PC-9 (cell line): ENCODE data around the gene ATP11A. TPM values are rescaled to one million over a fixed set of nuclear protein-coding genes. Genes with fewer than 3 reads are reported as not detected.

Experiments used
- BruUV-seq: library from RNA; stranded (reverse); fragments of 400-500 nt; replicated peaks from 2 replicates; lab custom pipeline; 2021; lab: Mats Ljungman, UMichigan
- CTCF ChIA-PET: fragments of 300-600 bp; sonication (Branson Sonifier 250); formaldehyde crosslinking; loops from one replicate; lab custom pipeline; 2022; ENCODE audit warnings: antibody characterized with exemption; lab: Charles Lee
- POLR2A ChIA-PET: fragments of 300-600 bp; sonication (Branson Sonifier 250); formaldehyde crosslinking; loops from one replicate; lab custom pipeline; 2022; ENCODE audit warnings: antibody characterized with exemption; ENCODE audit not compliant: unreplicated experiment; lab: Charles Lee
- DNase-seq, 2 experiments: peaks; one replicate each; pipeline versions ENCODE4 v3.0.0 to v3.0.0-alpha.2; 2015 to 2022; ENCODE audit warnings: mixed read lengths in 1 of 2
- H2AFZ ChIP-seq: fragments of 200-600 bp; sonication (generic); 2 replicates; pipeline ENCODE4 v1.8.1; 2017; ENCODE audit warnings: antibody characterized with exemption
- H3F3A ChIP-seq: fragments of 200-600 bp; sonication (generic); 2 replicates; pipeline ENCODE4 v1.8.1; 2017; ENCODE audit warnings: antibody characterized with exemption, mild to moderate bottlenecking, low read depth; ENCODE audit not compliant: insufficient read depth
- H3K27ac ChIP-seq: fragments of 200-600 bp; sonication (generic); 2 replicates; pipeline ENCODE4 v1.6.1; 2016; ENCODE audit warnings: mixed run types
- H3K27me3 ChIP-seq: fragments of 200-600 bp; sonication (generic); 2 replicates; pipeline ENCODE4 v1.6.1; 2016; ENCODE audit warnings: low read depth, mixed run types; ENCODE audit not compliant: insufficient read depth
- H3K36me3 ChIP-seq: fragments of 200-600 bp; sonication (generic); 2 replicates; pipeline ENCODE4 v1.6.1; 2016; ENCODE audit warnings: low read depth, mixed run types
- H3K4me1 ChIP-seq: fragments of 200-600 bp; sonication (generic); replicated peaks from 2 replicates; pipeline ENCODE4 v1.6.1; 2016; ENCODE audit warnings: mixed run types; ENCODE audit not compliant: insufficient read depth
- H3K4me2 ChIP-seq: fragments of 200-600 bp; sonication (generic); 2 replicates; pipeline ENCODE4 v1.6.1; 2017; ENCODE audit warnings: mixed run types
- H3K4me3 ChIP-seq: fragments of 200-600 bp; sonication (generic); 2 replicates; pipeline ENCODE4 v1.6.1; 2016; ENCODE audit warnings: mixed run types
- H3K79me2 ChIP-seq: fragments of 200-600 bp; sonication (generic); 2 replicates; pipeline ENCODE4 v1.6.1; 2017; ENCODE audit warnings: low read depth, mixed run types
- H3K9me2 ChIP-seq: fragments of 200-600 bp; sonication (generic); 2 replicates; pipeline ENCODE4 v1.8.1; 2017; ENCODE audit warnings: mild to moderate bottlenecking; ENCODE audit not compliant: insufficient read depth
- H3K9me3 ChIP-seq: fragments of 200-600 bp; sonication (generic); 2 replicates; pipeline ENCODE4 v1.8.1; 2016; ENCODE audit warnings: low read depth; ENCODE audit not compliant: insufficient read depth
- H4K20me1 ChIP-seq: fragments of 200-600 bp; sonication (generic); 2 replicates; pipeline ENCODE4 v1.8.1; 2017; ENCODE audit not compliant: insufficient read depth
- EZH2 ChIP-seq: fragments of 200-600 bp; sonication (generic); IDR thresholded peaks from 2 replicates; pipeline ENCODE4 v1.8.0; 2017; ENCODE audit warnings: antibody characterized with exemption, low read depth
- intact Hi-C: fragments of 100-400 bp; cut with micrococcal nuclease; formaldehyde crosslinking; loops from one replicate; pipeline ENCODE4 v1.10.0; 2022; ENCODE audit not compliant: unreplicated experiment
- total RNA-seq: library from RNA; stranded (reverse); gene quantifications from 2 replicates; pipeline ENCODE4 v1.2.3, GENCODE V29; 2021
- TF ChIP-seq, protein P1 (sequence below): fragments of 200-600 bp; sonication (generic); conservative IDR thresholded peaks from 2 replicates; pipeline ENCODE4 v1.6.1; 2017; ENCODE audit warnings: mixed run types, antibody characterized with exemption, mild to moderate bottlenecking, moderate library complexity

The ATP11A gene
- total RNA-seq, 1 experiment from 2014 or later: 92.2 TPM

DNA sequence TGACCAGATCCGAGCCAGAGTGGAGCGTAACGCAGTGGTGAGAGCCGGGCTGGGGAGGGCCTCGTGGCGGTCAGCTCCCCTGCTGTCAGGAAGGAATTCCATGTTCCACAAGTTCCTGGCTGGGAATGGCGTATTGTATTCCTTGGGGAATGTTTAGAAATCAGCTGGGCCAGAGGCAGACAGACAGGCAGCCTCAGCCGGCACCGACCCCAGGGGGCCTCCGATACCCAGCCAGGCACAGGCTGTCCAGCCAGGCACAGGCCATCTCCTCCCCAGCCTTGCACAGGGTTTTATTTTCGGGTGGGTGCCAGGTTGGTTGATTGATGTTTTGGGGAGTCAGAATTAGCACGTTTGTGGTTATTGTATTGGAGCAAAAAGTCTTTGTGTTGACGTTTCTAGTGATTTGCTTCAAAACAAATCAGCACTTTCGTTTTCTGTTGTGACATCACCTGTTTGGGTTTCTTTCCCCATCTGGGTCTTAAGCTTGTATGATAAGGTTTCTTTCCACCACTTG, 152.6 kb downstream of the ATP11A start:
- H4K20me1 ChIP-seq: no peaks in the 10 kb centered on the region; the same call in 1 of the 2 replicates
- intact Hi-C loops: no loop called here
- H3K4me2 ChIP-seq: no peak overlapping the region
- peaks cover 10% of the 10 kb centered on the region for H3K36me3 ChIP-seq
- no peaks in the 10 kb centered on the region for H3K9me2 ChIP-seq
- no peaks in the 10 kb centered on the region for H3K4me1 ChIP-seq
- no peak overlapping the region for H3K4me3 ChIP-seq
- H3K79me2 ChIP-seq: no peaks in the 10 kb centered on the region
- no peak overlapping the region for H2AFZ ChIP-seq
- H3K9me3 ChIP-seq: no peaks in the 10 kb centered on the region
- H3K27me3 ChIP-seq: no peaks in the 10 kb centered on the region
- H3F3A ChIP-seq: no peaks in the 10 kb centered on the region
- H3K27ac ChIP-seq: no peak overlapping the region
- POLR2A ChIA-PET: no interaction called here
- DNase-seq: no peak
- CTCF ChIA-PET: no interaction called here
- no peak for TF ChIP-seq EZH2
- TF ChIP-seq, protein P1, sequence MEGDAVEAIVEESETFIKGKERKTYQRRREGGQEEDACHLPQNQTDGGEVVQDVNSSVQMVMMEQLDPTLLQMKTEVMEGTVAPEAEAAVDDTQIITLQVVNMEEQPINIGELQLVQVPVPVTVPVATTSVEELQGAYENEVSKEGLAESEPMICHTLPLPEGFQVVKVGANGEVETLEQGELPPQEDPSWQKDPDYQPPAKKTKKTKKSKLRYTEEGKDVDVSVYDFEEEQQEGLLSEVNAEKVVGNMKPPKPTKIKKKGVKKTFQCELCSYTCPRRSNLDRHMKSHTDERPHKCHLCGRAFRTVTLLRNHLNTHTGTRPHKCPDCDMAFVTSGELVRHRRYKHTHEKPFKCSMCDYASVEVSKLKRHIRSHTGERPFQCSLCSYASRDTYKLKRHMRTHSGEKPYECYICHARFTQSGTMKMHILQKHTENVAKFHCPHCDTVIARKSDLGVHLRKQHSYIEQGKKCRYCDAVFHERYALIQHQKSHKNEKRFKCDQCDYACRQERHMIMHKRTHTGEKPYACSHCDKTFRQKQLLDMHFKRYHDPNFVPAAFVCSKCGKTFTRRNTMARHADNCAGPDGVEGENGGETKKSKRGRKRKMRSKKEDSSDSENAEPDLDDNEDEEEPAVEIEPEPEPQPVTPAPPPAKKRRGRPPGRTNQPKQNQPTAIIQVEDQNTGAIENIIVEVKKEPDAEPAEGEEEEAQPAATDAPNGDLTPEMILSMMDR: no peak
- BruUV-seq: no TSS peak

DNA sequence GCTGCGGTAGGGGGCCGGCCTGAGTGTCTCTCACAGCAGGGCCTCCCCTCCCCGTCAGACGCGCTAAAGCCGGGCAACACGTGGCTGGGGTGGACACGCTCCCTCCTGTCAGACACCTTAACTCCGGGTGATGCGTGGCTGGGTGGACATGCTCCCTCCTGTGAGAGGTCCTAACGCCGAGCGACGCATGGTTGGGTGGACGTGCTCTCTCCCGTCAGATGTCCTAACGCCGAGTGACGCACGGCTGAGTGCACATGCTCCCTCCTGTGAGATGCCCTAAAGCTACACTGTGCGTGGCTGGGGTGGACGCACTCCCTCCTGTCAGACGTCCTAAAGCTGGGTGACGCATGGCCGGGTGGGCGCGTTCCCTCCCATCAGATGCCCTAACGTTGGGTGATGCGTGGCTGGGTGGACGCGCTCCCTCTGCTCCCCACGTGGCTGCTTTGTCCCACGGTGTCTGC, 153.1 kb downstream of the ATP11A start:
- H3K4me1 ChIP-seq: no peaks in the 10 kb centered on the region
- no peaks in the 10 kb centered on the region for H3K9me2 ChIP-seq
- H3K79me2 ChIP-seq: no peaks in the 10 kb centered on the region
- H3F3A ChIP-seq: no peaks in the 10 kb centered on the region
- ChIA-PET CTCF (no interaction called here), POLR2A (no interaction called here)
- H3K36me3 ChIP-seq: peaks cover 10% of the 10 kb centered on the region
- no peaks in the 10 kb centered on the region for H3K27me3 ChIP-seq
- no peaks in the 10 kb centered on the region for H3K9me3 ChIP-seq
- TF ChIP-seq, protein P1: no peak
- no peak for TF ChIP-seq EZH2
- H2AFZ ChIP-seq: no peak overlapping the region
- H4K20me1 ChIP-seq: no peaks in the 10 kb centered on the region; the same call in 1 of the 2 replicates
- H3K4me3 ChIP-seq: no peak overlapping the region
- no TSS peak for BruUV-seq
- intact Hi-C loops: no loop called here
- H3K4me2 ChIP-seq: no peak overlapping the region
- DNase-seq: no peak
- H3K27ac ChIP-seq: no peak overlapping the region

DNA sequence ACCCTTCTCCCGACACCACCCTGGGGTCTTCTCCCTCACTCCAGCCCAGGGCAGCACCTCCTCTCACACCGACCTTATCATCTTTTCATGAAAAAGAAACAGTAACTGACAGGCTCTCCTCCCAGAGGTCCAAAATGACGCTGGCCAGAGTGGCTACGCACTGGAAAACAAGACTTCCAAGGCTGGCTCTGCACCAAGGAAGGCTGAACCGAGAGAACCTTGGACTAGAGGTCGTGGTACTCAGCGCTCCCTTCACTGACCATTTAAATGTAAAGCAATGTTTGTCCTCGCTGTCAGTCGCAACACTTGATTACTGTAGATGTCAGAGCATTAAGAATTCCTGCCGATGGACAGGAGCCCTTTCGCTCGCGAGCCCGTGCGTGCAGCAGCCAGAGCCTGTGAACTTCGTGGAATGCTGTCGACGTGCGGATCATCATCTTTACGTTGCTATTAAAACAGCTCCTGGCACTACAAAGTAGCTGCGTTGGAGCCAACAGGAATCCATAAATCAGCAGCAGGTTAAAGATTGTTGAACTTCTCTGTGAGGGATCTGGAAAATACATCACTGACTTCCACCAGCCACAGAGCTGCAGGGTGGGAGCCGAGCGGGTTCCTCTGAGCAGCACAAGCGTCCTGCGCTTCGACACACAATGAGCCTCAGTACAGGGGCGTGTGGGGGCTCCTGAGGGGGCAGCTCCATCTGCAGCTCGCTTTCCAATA, 153.7 kb downstream of the ATP11A start:
- Histone ChIP-seq H3K27ac (no peak overlapping the region), H3K9me3 (no peaks in the 10 kb centered on the region), H3F3A (no peaks in the 10 kb centered on the region), H2AFZ (no peak overlapping the region), H3K27me3 (no peaks in the 10 kb centered on the region), H3K79me2 (no peaks in the 10 kb centered on the region), H3K36me3 (peaks cover 10% of the 10 kb centered on the region), H4K20me1 (no peaks in the 10 kb centered on the region; the same call in 1 of the 2 replicates), H3K4me1 (no peaks in the 10 kb centered on the region), H3K4me3 (no peak overlapping the region), H3K4me2 (no peak overlapping the region), H3K9me2 (no peaks in the 10 kb centered on the region)
- intact Hi-C loops: no loop called here
- no TSS peak for BruUV-seq
- POLR2A ChIA-PET: no interaction called here
- TF ChIP-seq EZH2: no peak
- TF ChIP-seq, protein P1: no peak
- no peak for DNase-seq
- CTCF ChIA-PET: no interaction called here
